GM18951 (cell line): ENCODE data around the gene ATP7A.
"Not testable (repeated sequence)": the region's sequence is repeated elsewhere in the genome, so short reads cannot be mapped to it uniquely, and the experiment has no call there.

Experiments
- POLR2A ChIP-seq: IDR thresholded peaks from 4 replicates; pipeline ENCODE4 v1.6.1; 2011; ENCODE audit warnings: mild to moderate bottlenecking; ENCODE audit not compliant: insufficient read length, insufficient read depth; ENCODE audit errors: extremely low read depth
- in situ Hi-C: fragments of 300-500 bp; cut with MboI; formaldehyde crosslinking; loops from one replicate; pipeline ENCODE4 v1.12.0; 2022; ENCODE audit warnings: low sequenced_read_pairs, mixed read lengths, inconsistent platforms; ENCODE audit not compliant: unreplicated experiment

Gene ATP7A

GRCh38 chrX:77910108-77910840 is at the start of gene ATP7A:
Gene ATP7A, plus strand, starts transcription at chrX:77910693. Its CDS starts 60,949 bp downstream, at chrX:77971642.
- in situ Hi-C loops = loop anchor here (10.0 kb wide), 1 partner anchor 115 kb away; no protein-coding TSS in a partner anchor
- TF ChIP-seq POLR2A = peak; percentile 66

- TF ChIP-seq POLR2A = no peak
- in situ Hi-C loops = no loop called here
Measured at GRCh38 chrX:77875372-77875771, 35.1 kb upstream of the ATP7A start.

GRCh38 chrX:77881418-77881817 is 29.1 kb upstream of the ATP7A start:
- in situ Hi-C loops = not testable (repeated sequence)

GRCh38 chrX:77892887-77893286 is 17.6 kb upstream of the ATP7A start:
- no peak for TF ChIP-seq POLR2A
- in situ Hi-C loops = no loop called here

- in situ Hi-C loops = no loop called here
- TF ChIP-seq POLR2A = no peak
Measured at GRCh38 chrX:77893713-77894112, 16.8 kb upstream of the ATP7A start.

- TF ChIP-seq POLR2A = peak; percentile 81
- in situ Hi-C loops = no loop called here
Measured at GRCh38 chrX:77894921-77895886, 15.3 kb upstream of the ATP7A start, which contains the start of gene MAGT1. Gene MAGT1, minus strand, starts transcription at chrX:77895435. Its CDS starts 25 bp downstream, at chrX:77895410.

GRCh38 chrX:77899081-77899828 is 11.2 kb upstream of the ATP7A start, which contains the start of gene COX7B:
Gene COX7B, plus strand, starts transcription at chrX:77899468. Its CDS starts 86 bp downstream, at chrX:77899554.
- TF ChIP-seq POLR2A = peak; percentile 68
- in situ Hi-C loops = no loop called here

- TF ChIP-seq POLR2A = no peak
- in situ Hi-C loops = no loop called here
Measured at GRCh38 chrX:77900688-77901087, 9.8 kb upstream of the ATP7A start.

- in situ Hi-C loops = no loop called here
Measured at GRCh38 chrX:77901506-77901905, 9.0 kb upstream of the ATP7A start.

GRCh38 chrX:77917294-77917933 is 6.9 kb downstream of the ATP7A start:
- TF ChIP-seq POLR2A = no peak
- in situ Hi-C loops = loop anchor here (10.0 kb wide), 1 partner anchor 107 kb away; no protein-coding TSS in a partner anchor

More at GRCh38 chrX:77901506-77901905, 9.0 kb upstream of the ATP7A start:
- TF ChIP-seq POLR2A = no peak

- TF ChIP-seq POLR2A = no peak
- in situ Hi-C loops = loop anchor here (10.0 kb wide), 1 partner anchor 106 kb away; no protein-coding TSS in a partner anchor
Measured at GRCh38 chrX:77918568-77918967, 8.1 kb downstream of the ATP7A start.

- in situ Hi-C loops = loop anchor here (10.0 kb wide), 1 partner anchor 105 kb away; no protein-coding TSS in a partner anchor
Measured at GRCh38 chrX:77919370-77919769, 8.9 kb downstream of the ATP7A start.

GRCh38 chrX:77922787-77923186 is 12.3 kb downstream of the ATP7A start:
- in situ Hi-C loops = no loop called here
- TF ChIP-seq POLR2A = no peak
